Adrenal gland (tissue), 12 donors: ENCODE data around the gene NANP. TPM values are rescaled to one million over a fixed set of nuclear protein-coding genes. Genes with fewer than 3 reads are reported as not detected.

ENCODE experiments used
- DNase-seq, 7 donors: peaks; one replicate each; pipeline ENCODE4 v3.0.0-alpha.2; 2019 to 2020
- H3K27ac ChIP-seq, 5 donors: fragments of 200-600 bp; sonication (generic) in 4 of 5; 1 replicate in 3 of 5; 2 replicates in 2 of 5; pipeline versions ENCODE4 v1.5.1 to v1.8.0; 2016 to 2020; ENCODE audit warnings: mild to moderate bottlenecking in 1 of 5
- H3K27me3 ChIP-seq: fragments of 200-600 bp; 2 replicates; pipeline ENCODE4 v1.8.0; 2021
- H3K36me3 ChIP-seq, 2 donors: fragments of 200-600 bp; replicated peaks in 1 of 2; 1 replicate in 1 of 2; 2 replicates in 1 of 2; pipeline versions ENCODE4 v1.5.1 to v1.8.0; 2018 to 2022
- H3K4me1 ChIP-seq, 2 donors: fragments of 200-600 bp; replicated peaks in 1 of 2; 1 replicate in 1 of 2; 2 replicates in 1 of 2; pipeline versions ENCODE4 v1.5.1 to v1.8.0; 2018 to 2021
- H3K4me3 ChIP-seq, 4 donors: fragments of 200-600 bp; sonication (generic) in 3 of 4; one replicate each; pipeline ENCODE4 v1.5.1; 2016 to 2018
- H3K9me3 ChIP-seq, 3 donors: fragments of 200-600 bp; sonication (generic) in 1 of 3; replicated peaks in 1 of 3; 1 replicate in 2 of 3; 2 replicates in 1 of 3; pipeline versions ENCODE4 v1.5.1 to v1.8.0; 2016 to 2021
- CTCF ChIP-seq, 6 experiments: fragments of 450-650 bp in 4 of 6; fragments of 200-600 bp in 2 of 6; sonication (generic) in 1 of 6; IDR thresholded peaks; 1 replicate in 5 of 6; 2 replicates in 1 of 6; pipeline versions ENCODE4 v1.5.1 to v1.8.0; 2016 to 2021; ENCODE audit warnings: antibody characterized with exemption in 6 of 6, mild to moderate bottlenecking in 2 of 6, moderate library complexity in 1 of 6
- POLR2A ChIP-seq, 2 donors: fragments of 450-650 bp; IDR thresholded peaks; one replicate each; pipeline ENCODE4 v1.6.1; 2017; ENCODE audit warnings: antibody characterized with exemption in 2 of 2, mild to moderate bottlenecking in 2 of 2, moderate library complexity in 1 of 2
- WGBS, 4 donors: extraction: QIAGEN DNeasy Blood & Tissue Kit in 2 of 4; methylation state at CpG; one replicate each; pipeline versions ENCODE4 v1.1.5 to v1.1.7; 2013 to 2017; 5-methylcytosine and 5-hydroxymethylcytosine counted together
- intact Hi-C, 2 donors: fragments of 100-400 bp; cut with DNase I; formaldehyde crosslinking; loops; one replicate each; pipeline versions ENCODE4 v1.14.1 to v1.15.0; 2022 to 2023
- polyA plus RNA-seq, 3 donors: library from polyadenylated mRNA; stranded (reverse); fragments of 200-250 nt in 2 of 3; fragments of 350-450 nt in 1 of 3; fragmentation: Illumina TruSeq in 1 of 3; extraction: RNeasy Lipid Tissue Mini Kit (QIAGEN cat#74804) in 1 of 3; gene quantifications; one replicate each; pipeline ENCODE4 v1.2.3, GENCODE V29; 2013 to 2014
- total RNA-seq, 9 donors: library from RNA; depleted of rRNA in 4 of 9; stranded (reverse); fragments of >200 nt in 4 of 9; fragments of 120-200 nt in 1 of 9; fragmentation: NEBNext Ultra II Directional in 1 of 9; extraction: Animal tissue kit (Norgen Biotek cat#: 25700) in 1 of 9; gene quantifications; one replicate each; pipeline versions ENCODE4 v1.1.0 to v1.2.4, GENCODE V29; 2013 to 2023
- donor health status: healthy with polysubstance abuse.
- donor health status: Bipolar disorder and iron deficiency.
- donor health status: DM: yes; HTN: yes; CAD: no.
- donor health status: DM: no; HTN: no; CAD: no.
- donor health status: DM: no; HTN: no; CAD: no.
- donor health status: DM: yes; HTN: yes; CAD: no.

The NANP gene
- total and polyA plus RNA-seq, 12 donors, result 1.8 to 13.6 (median 7.6) TPM

DNA sequence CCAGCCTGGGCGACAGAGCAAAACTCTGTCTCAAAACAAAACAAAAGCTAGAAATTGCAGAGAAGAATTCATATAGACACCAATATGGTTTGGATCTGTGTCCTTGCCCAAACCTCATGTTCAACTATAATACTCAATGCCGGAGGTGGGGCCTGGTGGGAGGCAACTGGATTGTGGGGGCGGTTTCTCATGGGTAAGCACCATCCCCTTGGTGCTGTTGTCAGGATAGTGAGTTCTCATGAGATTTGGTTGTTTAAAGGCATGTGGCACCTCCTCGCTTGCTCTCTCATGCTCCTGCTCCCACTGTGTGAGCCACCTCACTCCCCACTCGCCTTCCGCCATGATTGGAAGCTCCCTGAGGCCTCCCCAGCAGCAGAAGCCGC lies 53.7 kb downstream of the NANP start:
- Histone ChIP-seq H3K27me3 (no peaks in the 10 kb centered on the region), H3K27ac (no peak overlapping the region), H3K9me3 (no peaks in the 10 kb centered on the region), H3K4me3 (no peak overlapping the region), H3K36me3 (no peaks in the 10 kb centered on the region), H3K4me1 (peaks cover 0 to 8% of the 10 kb centered on the region in 2 donors)
- TF ChIP-seq CTCF (IDR thresholded peaks at IDR 0.05) (no peak), POLR2A (IDR thresholded peaks at IDR 0.05) (no peak)
- intact Hi-C loops, result no loop called here
- WGBS, 4 donors, result 86 to 98% (median 95%) methylated on average over 7 of the region's 7 CpGs
- no peak for DNase-seq

DNA sequence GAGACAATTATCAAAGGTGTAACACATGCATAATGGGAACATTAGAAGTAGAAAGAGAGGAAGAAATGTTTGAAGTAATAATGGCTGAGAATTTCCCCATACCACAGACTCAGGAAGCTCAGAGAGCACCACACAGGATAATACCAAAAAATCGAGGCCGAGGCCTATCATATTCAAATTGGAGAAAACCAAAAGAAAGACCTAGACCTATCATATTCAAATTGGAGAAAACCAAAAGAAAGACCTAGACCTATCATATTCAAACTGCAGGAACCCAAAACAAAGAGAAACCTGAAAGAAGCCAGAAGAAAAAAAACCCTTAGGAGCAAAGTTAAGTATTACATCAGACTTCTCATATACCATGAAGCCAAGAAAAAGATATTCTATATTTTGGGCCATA lies 56.5 kb downstream of the NANP start:
- no peaks in the 10 kb centered on the region for H3K9me3 ChIP-seq
- 89 to 100% (median 90%) methylated on average over 2 of the region's 2 CpGs for WGBS, 4 donors
- H3K27ac ChIP-seq, result no peak overlapping the region
- H3K27me3 ChIP-seq, result no peaks in the 10 kb centered on the region
- no peaks in the 10 kb centered on the region for H3K4me1 ChIP-seq
- H3K4me3 ChIP-seq, result no peak overlapping the region
- no peak for TF ChIP-seq POLR2A (IDR thresholded peaks at IDR 0.05)
- TF ChIP-seq CTCF (IDR thresholded peaks at IDR 0.05), result no peak
- DNase-seq, result no peak
- intact Hi-C loops, result no loop called here
- H3K36me3 ChIP-seq, result no peaks in the 10 kb centered on the region

GRCh38 chr20:25566821-25567220 lies 57.0 kb downstream of the NANP start:
- Histone ChIP-seq H3K36me3 (no peaks in the 10 kb centered on the region), H3K4me1 (no peaks in the 10 kb centered on the region), H3K4me3 (no peak overlapping the region), H3K9me3 (no peaks in the 10 kb centered on the region), H3K27me3 (no peaks in the 10 kb centered on the region), H3K27ac (no peak overlapping the region)
- DNase-seq, result no peak
- intact Hi-C loops, result no loop called here
- 93 to 95% (median 94%) methylated on average over 2 of the region's 2 CpGs for WGBS, 4 donors
- no peak for TF ChIP-seq POLR2A (IDR thresholded peaks at IDR 0.05)
- TF ChIP-seq CTCF (IDR thresholded peaks at IDR 0.05), result no peak

DNA sequence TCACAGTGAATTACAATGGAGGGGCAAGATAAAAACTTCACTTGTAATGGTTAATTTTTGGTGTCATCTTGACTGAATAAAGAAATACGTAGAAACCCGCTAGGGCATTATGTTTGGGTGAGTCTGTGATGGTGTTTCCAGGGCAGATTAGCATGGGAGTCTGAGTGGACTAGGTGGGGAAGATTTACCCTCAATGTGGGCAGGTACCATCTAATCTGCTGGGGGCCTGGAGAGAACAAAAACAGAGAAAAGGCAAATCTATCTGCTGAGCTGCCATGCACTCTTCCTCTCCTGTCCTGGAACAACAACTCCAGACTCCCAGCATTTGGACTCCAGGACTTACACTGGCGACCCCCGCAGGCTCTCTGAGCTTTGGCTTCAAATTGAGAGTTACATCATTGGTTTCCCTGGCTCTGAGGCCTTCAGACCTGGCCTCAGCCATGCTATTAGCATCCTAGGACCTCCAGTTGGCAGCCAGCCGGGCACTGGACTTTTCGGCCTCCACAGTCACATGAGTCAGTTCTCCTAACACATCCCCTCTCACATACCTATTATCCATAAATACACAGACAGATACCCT lies 58.1 kb downstream of the NANP start:
- 80 to 89% (median 85%) methylated on average over 6 of the region's 6 CpGs for WGBS, 4 donors
- Histone ChIP-seq H3K9me3 (no peaks in the 10 kb centered on the region), H3K27me3 (no peaks in the 10 kb centered on the region), H3K4me3 (no peak overlapping the region), H3K36me3 (no peaks in the 10 kb centered on the region), H3K4me1 (no peaks in the 10 kb centered on the region), H3K27ac (no peak overlapping the region)
- intact Hi-C loops, result no loop called here
- TF ChIP-seq POLR2A (IDR thresholded peaks at IDR 0.05), result no peak
- no peak for TF ChIP-seq CTCF (IDR thresholded peaks at IDR 0.05)
- peak in 1 of 7 donors; percentile 38 for DNase-seq
